GM19240 (cell line): ENCODE data around the gene RNMT.
"Not testable (repeated sequence)": the region's sequence is repeated elsewhere in the genome, so short reads cannot be mapped to it uniquely, and the experiment has no call there.

Experiments
- DNase-seq: peaks from one replicate; pipeline ENCODE4 v3.0.0; 2011; ENCODE audit warnings: low spot score; ENCODE audit not compliant: insufficient read length

The RNMT gene

DNA sequence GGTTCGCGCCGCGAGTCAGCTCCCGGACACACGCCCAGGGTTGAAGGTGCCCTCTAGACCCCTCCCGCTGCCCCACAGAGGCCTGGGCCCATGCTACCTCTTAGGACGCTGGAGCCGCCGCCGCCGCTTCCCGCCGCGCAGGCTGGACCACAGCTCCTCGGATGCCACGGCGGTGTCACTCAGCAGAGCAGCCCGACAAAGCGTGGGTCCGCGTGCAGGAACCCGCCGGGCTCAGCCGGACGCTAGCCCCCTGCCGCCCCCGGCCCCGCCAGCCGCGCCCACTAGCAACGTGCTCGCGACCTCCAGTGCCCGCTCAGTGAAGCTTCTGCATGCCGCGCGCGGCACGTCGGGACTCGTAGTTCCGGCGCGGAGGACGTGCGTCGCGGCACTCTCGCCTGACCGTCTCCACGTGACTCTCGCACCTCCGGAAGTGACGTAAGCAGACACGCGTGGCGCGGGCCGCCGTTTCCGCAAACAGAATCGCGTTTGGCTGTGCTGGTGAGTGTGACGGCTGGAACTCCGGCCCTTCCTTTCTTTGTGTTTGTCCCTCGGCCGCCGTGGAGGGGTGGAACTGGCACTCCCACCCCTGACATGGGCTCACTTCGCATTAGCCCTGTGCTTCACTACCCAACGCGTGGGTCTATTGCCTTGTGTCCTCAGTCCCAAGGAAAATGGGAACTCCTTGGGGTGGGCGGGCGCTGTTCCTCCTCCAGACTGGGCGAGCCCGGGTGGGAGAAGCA is at the start of gene RNMT, which contains the start of gene FAM210A:
Gene RNMT, plus strand, starts transcription at position 442 of the 740 bp plus-strand sequence. CDS start 4,845 bp downstream, outside the sequence.
Gene FAM210A, minus strand, starts transcription at position 327 of the 740 bp plus-strand sequence. CDS start 44,481 bp downstream, outside the sequence.
- peak; percentile 61 for DNase-seq

- not testable (repeated sequence) for DNase-seq
These were observed 49.1 kb upstream of the RNMT start for GRCh38 chr18:13677350-13677749.

GRCh38 chr18:13680612-13681011 is 45.9 kb upstream of the RNMT start:
- DNase-seq: no peak

GRCh38 chr18:13681701-13682100 is 44.8 kb upstream of the RNMT start:
- DNase-seq: no peak

- no peak for DNase-seq
These were observed 41.9 kb upstream of the RNMT start for GRCh38 chr18:13684546-13684945.

- DNase-seq: no peak
These were observed 38.0 kb upstream of the RNMT start for GRCh38 chr18:13688191-13689136.

DNA sequence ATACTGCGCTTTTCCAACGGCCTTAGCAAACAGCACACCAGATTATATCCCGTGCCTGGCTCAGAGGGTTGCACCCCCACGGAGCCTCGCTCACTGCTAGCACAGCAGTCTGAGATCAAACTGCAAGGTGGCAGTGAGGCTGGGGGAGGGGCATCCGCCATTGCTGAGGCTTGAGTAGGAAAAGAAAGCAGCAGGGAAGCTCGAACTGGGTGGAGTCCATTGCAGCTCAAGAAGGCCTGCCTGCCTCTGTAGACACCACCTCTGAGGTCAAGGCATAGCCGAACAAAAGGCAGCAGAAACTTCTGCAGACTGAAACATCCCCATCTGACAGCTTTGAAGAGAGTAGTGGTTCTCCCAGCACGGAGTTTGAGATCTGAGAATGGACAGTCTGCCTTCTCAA is 36.4 kb upstream of the RNMT start:
- DNase-seq: not testable (repeated sequence)

GRCh38 chr18:13695337-13695736 is 31.1 kb upstream of the RNMT start:
- not testable (repeated sequence) for DNase-seq

- no peak for DNase-seq
These were observed 29.5 kb upstream of the RNMT start for GRCh38 chr18:13696961-13697360.

DNA sequence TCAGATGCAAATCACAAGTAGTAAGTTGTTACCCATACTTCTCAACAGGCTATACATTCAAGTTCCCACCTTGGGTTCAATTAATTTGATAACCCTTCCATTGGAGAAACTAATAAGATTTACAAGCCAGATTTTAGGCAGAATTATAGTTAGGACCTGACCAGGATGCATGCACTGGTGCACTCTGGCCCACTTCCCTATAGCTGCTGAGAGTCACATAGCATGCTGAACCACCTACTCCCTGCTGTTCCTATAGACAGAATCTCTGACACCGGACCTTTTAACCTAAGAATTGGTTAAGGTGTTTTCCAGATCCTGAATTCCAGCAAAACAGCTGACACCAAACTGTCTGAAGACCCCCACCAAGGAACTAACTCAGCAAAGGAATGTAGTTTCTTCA is 26.3 kb upstream of the RNMT start:
- DNase-seq: no peak

- DNase-seq: no peak
These were observed 22.6 kb upstream of the RNMT start for GRCh38 chr18:13703899-13704298.

GRCh38 chr18:13710414-13710831 is 16.1 kb upstream of the RNMT start:
- no peak for DNase-seq

DNA sequence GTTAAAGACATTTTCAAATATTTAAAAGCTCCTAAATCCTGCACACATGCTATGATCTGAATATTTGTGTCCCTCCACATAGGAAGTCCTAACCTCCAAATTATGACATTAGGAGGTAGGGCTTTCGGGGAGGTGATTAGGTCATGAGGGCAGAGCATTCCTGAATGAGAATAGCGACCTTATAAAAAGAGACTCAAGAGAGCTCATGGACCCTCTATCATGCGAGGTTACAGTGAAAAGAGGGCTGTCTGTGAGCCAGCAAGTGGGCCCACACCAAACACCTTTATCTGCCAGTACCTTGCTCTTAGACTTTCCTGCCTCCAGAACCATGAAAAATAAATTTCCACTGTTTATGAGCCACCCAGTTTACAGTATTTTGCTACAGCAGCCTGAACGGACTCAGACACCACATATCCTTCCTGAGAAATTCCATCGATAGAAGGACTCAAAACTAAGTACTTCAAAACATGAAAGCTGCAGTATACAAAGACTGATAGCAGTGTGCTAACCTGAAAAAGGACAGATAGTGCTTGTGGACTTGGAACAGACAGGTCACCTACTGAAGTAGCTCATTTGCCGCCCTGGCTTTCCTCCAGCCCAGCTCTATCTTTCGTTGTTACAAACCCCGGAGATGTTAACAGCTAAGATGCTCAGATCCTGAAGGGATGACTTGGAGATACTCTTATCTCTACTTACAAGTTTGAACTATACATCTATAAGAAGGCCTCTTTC is 13.9 kb upstream of the RNMT start:
- DNase-seq: no peak

DNA sequence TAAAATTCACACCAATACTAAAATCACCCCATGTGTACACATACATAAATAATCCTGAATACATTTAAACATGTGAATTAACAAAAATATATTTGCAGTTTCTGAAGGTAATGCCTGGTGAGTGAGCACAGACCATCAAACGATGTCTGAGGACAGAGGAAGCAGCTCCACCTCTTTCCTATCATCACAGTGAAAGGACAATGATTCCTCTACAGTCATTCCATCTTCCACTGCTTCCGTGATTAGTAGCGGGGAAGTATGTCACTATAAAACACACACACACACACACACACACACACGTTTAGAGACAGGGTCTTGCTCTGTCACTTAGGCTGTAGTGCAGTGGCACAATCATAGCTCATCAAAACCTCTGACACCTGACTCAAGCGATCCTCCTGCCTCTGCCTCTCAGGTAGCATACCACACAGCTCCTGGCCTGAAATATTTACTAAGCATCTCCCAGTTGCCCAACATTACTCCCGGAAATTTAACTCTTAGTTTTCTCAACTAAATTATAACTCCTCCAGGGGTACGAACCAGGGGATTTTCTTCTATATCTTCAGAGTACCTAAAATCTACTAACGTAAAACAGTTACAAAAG is 12.9 kb upstream of the RNMT start:
- no peak for DNase-seq

DNA sequence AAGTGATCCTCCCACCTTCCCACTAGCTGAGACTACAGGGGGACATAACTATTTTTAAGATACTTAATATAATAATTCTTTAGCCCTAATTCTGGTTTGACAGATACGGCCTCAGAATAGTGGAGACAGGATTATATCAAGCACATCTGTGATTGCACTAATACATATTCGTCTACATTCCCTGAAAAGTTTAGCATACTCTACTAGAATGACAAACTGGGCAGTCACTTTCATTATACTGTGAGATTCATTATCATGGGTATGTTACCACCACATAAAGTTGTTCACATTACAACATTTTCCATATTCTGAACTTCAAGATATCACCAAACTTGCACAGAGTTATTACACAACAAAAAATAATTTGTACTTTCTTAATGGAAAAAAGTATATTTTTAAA is 11.1 kb upstream of the RNMT start:
- no peak for DNase-seq

DNA sequence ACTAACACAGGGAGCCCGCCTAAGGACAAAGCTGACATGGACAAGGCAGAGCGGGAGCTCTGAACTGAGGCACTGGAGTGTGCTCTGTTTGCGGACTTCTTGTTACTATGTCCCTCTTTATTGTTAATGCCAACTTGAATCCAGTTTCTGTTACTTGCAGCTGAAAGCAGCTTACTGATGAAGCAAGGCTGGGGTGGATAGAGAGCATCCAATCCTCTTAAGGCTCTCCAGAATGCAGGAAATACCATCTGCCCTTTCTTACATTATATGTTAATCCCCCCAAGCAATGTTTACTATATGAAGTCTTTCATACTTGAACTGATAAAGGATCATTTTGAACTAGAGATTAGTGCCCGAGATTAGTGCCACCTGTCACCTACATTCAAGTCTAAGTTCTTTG is 9.6 kb upstream of the RNMT start:
- no peak for DNase-seq

- no peak for DNase-seq
These were observed 6.3 kb upstream of the RNMT start for GRCh38 chr18:13720123-13720522.

GRCh38 chr18:13720847-13721246 is 5.6 kb upstream of the RNMT start:
- no peak for DNase-seq

DNA sequence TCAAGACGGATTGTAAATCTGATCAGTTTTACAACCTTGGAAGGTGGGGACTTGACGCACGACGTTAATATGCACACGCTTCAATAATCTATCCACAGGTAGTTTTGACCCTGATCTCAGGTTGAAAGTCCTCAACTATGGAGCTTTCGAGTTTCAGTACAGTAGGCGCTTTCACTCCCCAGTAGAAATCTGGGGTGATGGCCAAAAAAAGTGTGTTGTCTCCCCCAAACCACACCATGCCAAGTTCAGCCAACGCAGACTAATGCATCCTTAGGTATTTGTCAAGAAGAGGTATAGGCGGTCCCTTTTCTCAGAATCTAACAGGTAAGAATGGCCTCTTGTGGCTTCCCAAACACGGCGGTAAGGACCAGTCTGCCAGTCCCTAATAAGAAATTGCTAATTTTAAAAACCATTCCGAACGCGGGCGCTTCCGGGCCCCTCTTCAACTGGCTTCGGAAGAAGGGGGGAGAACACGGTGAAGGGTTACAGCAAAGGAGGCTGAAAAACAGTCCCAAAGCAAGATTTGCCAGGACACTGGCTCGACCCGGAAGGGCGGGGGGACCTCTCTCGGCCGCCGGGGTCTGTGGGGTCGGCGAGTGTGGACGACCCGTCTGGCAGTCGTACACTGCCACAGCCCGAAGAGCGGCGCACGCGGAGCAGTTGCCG is 774 bp upstream of the RNMT start:
- DNase-seq: no peak

DNA sequence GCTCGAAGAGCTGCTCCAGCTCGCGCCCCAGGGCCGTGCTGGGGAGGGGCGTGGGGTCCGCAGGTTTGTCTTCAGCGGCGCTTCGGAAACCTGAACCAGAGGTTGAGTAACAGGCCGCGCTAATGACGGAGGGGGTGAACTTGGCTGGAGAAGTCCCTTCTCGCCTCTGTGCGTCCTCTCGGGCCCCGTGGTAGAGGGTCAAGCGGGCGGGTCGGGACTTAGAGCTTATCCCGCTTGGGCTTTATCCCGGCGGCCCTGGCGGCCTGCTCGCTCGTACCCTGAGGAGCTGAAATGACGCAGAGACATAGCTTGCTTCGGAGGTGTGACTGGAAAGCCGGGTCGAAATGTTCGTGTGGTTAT is 479 bp downstream of the RNMT start:
- no peak for DNase-seq

DNA sequence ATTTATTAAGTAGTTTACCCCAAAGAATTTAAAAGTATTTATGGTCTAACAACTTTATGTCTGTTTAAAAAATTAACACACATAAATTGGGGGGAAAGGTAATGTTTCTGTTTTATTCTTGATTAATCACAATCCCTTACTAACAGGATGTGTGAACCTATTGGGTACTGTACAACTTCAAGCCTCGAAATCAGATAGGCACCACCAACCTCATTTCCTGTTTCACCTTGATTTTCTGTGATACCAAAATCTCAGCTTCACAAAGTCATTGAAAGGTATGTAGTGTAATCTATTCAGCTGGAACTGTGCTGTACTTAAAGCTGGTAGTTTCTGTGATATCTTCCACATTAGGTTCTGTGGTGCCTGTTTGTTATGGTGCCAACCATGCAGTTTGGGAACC is 4.0 kb downstream of the RNMT start:
- DNase-seq: no peak
